Left renal pelvis (tissue), 4 donors: Measurements from ENCODE around the gene BIK. TPM values are rescaled to one million over a fixed set of nuclear protein-coding genes. Genes with fewer than 3 reads are reported as not detected.
"Not testable (repeated sequence)": the region's sequence is repeated elsewhere in the genome, so short reads cannot be mapped to it uniquely, and the experiment has no call there.

Experiments used
- DNase-seq, 4 donors: peaks; one replicate each; pipeline ENCODE4 v3.0.0-alpha.2; 2013; ENCODE audit warnings: low read depth in 4 of 4, low spot score in 3 of 4
- polyA plus RNA-seq, 4 donors: library from polyadenylated mRNA; unstranded; fragments of 120-200 nt; gene quantifications; one replicate each; pipeline ENCODE4 v1.2.1, GENCODE V29; 2013; ENCODE audit not compliant: insufficient read length in 4 of 4

Gene BIK
- polyA plus RNA-seq, 4 donors = 0.42 to 1.4 (median 0.95) TPM

GRCh38 chr22:43104056-43104625 lies 6.4 kb upstream of the BIK start:
- DNase-seq = not testable (repeated sequence)

GRCh38 chr22:43104950-43105349 lies 5.6 kb upstream of the BIK start:
- DNase-seq = not testable (repeated sequence)

- no peak for DNase-seq
Measured at GRCh38 chr22:43106302-43106701, 4.2 kb upstream of the BIK start.

DNA sequence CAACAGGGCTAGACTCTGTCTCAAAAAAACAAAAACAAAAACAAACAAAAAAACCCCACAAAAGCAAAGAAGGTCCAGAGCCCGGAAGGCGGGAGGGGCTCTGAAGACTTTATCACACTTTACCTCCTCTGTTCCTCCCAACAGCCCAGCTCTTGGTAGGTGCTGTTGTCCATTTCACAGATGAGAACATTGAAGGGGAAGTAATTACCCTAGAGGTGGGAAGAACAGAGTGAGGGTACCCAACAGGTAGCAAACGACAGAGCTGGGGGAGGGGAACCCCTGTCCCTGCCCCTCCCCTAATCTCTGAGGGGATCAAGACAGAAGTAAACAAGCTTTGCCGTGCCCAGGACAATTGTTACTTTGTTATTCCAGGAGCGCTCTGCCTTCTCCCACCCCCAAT lies 1.0 kb upstream of the BIK start:
- DNase-seq = no peak

GRCh38 chr22:43109921-43110443 lies 568 bp upstream of the BIK start:
- no peak for DNase-seq

DNA sequence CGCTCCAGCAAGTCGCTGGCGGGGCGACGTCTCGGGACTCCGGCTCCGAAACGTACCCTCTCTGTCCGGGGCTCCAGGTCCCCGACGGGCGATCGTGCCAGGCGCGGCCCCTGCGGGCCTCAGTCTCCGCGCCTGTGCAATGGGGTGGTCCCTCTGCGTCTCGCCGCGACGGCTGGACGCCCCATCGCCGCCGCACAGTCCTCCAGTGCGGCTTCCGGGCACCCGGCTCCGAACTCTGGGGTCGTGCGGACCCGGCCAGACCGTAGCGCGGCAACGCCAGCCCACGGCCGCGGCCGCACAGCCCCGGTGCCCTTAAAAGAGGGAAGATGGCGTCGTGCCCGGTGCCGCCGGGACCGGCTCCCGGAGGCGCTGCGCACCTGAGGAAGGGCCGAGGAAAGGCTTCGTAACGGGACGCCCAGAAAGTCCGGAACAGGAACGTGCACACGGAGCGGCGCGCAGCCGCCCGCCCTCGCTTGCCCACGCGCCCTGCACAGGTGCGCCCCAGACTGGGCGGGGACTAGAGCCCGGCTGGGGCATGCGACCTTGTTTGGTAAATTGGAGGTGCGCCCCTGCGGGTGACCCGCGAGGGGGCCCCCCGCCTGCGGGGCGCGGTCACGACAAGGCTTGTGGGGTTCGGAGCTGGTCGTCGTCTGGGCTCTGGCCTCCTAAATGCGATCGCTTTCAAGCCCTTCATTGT lies 525 bp downstream of the BIK start:
- no peak for DNase-seq

DNA sequence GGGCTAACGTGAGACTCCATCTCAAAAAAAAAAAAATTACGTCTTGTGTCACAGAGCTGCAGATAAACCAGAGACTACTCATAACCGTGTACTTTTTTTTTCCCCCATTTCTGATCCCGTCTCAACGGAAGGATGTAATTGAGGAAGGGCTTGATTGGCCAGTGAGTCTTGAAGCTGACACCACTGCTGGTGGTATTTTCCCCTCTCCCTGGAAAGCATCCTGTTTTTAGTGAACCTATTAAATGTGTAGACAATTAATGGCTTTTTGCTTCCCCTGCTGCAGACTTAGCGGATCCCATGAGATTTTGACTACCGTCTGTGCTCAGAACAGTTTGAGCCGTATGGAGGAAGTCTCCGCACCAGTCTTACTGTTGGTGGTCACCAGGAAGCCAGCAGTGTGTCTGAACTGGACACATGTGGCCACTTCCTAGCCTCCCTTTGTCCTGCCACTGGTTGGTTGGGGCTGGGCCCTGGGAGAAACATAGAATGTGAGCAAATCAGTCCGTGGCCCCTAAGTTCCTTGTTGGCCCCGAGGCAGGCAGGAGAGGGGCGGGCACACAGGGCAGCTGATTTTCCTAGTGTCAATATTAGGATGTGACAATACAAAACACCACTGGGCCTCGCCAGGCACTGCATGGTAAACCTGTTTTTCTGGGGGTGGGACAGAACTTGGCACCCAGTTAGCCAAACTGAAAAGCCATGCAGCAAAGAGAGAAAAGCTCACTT lies 3.1 kb downstream of the BIK start:
- no peak for DNase-seq

GRCh38 chr22:43114958-43115357 lies 4.4 kb downstream of the BIK start:
- no peak for DNase-seq

DNA sequence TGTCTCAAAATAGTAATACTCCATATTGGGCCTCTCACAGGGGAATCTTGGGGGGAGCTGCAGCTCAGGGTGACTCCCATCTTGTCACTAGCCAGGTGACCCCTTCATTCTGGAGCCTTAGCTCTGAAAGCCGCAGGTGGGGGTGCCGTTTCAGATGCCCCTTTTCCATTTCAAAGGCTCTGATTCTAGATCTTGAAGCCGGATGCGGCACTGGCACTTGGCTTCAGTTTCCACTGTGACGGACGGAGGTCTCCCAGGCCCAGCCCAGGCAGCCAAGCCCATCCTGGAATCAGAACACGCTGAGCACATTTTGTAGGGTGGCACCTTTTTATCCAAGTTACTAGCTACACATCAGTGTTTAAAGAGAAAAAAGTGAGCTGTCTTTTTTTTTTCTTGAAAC lies 6.4 kb downstream of the BIK start:
- DNase-seq = no peak

GRCh38 chr22:43118024-43118849 lies 7.7 kb downstream of the BIK start:
- DNase-seq = no peak

DNA sequence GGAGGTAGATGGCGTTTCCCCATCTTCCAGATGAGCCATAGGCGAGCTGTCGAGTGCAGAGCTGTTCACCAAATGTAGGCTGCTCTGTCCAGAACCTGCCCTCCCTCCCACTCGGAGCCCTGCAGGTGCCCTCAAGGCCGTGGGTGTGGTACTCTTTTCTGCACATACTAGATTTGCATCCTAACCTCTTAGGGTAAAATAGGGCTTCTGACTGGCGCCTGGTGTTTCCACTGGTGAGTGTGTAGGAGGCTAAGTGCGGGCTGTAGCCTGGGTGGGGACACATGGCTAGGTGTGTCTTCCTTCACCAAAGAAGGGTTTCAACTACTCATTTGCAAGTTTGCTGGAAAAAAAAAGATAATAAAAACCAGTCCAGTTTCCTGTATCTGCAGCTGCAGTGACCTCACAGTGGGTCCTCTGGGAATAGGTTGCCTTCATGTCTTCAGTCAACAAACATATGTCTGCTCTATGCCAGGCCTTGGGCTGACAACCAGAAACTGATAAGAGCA lies 8.5 kb downstream of the BIK start:
- DNase-seq = no peak

DNA sequence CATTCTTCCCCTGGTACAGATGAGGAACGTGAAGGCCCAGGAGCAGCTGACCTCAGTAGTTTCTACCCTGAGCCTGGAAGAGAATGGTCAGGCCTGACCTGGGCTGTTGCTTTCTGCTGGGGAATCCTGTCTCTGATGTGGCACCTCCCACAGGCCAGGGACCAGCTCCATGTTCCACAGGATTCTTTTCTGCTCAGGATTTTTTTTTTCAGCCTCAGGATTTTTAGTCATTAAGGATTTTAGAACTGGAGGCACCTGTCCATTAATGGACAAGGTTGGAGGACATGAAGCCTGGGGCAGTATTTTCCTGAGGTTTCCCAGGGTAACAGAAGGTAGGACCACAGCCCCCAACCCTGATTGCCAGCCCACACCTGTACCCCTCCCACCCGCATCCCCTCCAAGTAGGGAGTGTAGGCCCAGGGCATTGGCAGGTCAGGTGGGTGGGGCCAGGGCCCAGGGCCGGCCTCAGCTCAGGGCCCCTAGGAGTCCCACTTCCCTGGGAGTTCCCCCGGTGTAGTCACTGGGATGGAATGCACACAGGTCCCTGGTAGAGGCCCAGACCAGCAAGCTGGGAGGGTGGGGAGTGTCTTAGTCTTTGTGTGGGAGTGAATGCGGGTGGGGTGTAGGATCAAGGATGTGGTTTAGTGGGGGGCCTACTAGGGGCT lies 16.1 kb downstream of the BIK start:
- no peak for DNase-seq

- DNase-seq = no peak
Measured at GRCh38 chr22:43127166-43127908, 16.8 kb downstream of the BIK start.

GRCh38 chr22:43128116-43128515 lies 17.6 kb downstream of the BIK start:
- no peak for DNase-seq

DNA sequence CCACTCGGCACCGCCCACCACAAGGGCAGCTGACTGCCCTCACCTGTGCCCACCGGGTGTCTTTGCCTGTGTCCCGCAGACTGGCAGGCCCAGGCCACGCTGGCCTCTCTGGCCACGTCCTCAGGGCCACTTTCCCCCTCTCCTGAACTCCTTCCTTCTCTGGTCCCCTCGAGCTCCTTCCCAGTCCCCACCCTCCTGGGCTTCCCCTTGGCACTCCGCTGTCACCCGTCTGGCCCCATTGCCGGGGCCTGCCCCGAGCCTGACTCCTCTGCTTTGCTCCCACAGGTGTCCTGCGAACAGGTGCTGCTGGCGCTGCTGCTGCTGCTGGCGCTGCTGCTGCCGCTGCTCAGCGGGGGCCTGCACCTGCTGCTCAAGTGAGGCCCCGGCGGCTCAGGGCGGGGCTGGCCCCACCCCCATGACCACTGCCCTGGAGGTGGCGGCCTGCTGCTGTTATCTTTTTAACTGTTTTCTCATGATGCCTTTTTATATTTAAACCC lies 18.4 kb downstream of the BIK start:
- no peak for DNase-seq

DNA sequence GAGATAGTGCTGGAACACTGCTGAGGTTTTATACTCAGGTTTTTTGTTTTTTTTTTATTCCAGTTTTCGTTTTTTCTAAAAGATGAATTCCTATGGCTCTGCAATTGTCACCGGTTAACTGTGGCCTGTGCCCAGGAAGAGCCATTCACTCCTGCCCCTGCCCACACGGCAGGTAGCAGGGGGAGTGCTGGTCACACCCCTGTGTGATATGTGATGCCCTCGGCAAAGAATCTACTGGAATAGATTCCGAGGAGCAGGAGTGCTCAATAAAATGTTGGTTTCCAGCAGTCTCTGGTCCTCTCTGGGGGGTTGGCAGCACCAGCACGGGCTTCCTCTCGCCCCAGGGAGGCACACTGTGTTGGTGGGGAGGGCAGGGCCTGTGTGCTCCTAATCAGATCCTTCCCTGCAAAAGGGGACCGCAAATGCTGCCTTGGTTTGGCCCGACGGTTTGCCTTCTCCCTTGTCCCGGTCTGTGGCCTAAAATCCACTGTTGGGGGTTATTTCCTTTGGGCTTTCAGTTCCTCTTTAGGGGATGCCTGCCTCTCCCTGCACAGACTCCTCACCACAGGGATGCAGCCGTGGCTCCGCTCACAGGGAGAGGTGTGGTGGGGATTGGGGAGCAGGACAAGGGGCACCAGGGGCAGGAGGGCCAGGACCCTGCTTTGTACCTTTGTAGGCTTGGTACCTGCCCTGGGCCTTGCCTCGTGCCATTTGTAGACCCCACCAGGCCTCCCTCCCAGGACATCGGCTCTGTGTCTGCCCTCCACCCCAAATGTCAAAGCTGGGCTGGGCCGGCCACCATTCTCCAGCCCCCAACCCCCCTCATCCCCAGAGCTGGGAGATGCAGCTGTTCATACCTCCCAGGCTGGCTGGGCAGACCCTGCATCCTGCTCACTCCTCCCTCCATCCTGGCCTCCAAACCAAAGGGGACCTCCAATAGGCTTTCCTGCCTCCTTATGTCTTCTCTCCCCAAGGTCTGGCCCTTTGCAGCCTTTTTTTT lies 19.2 kb downstream of the BIK start:
- DNase-seq = no peak

GRCh38 chr22:43131773-43132501 lies 21.4 kb downstream of the BIK start:
- no peak for DNase-seq
